ENCODE measurements around the gene PDE8A. TPM values are rescaled to one million over a fixed set of nuclear protein-coding genes. Genes with fewer than 3 reads are reported as not detected.
A peak's percentile ranks its signal among the peaks of the same experiment; 100 is the strongest.

The PDE8A gene
- total RNA-seq, 2 experiments from 2014 or later = 23.2 to 24.4 TPM

DNA sequence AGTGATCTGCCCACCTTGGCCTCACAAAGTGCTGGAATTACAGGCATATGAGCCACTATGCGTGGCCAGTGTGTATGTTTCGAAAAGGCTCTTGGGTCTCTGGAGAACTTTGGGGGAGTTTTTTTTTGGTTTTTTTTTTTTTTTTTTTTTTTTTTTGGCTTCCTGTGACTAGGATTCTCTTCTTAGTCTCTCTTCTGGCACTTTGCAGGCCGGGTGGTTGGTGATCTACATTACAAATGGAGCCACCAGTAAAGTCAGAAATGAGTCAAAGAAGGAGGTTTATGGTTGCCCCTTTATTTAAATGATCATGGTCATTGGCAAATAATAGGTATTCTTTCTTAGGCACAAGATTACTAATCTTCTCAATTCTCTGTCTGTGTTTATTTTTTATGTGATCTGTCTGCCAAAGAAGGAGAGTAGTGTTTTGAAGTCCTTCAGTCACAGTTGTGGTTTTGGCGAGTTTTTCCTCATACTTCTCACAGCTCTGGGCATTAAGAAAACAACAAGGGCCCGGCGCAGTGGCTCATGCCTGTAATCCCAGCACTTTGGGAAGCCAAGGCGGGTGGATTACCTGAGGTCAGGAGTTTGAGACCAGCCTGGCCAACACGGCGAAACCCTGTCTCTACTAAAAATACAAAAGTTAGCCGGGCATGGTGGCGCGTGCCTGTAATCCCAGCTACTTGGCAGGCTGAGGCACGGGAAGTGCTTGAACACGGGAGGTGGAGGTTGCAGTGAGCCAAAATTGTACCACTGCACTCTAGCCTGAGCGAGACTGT is 38.3 kb downstream of the PDE8A start:
- CTCF ChIA-PET = no interaction called here
- Mint-ChIP-seq H3K9me3 (no peaks in the 10 kb centered on the region), H3K36me3 (ENCODE audit: low read depth) (no peaks in the 10 kb centered on the region), H3K27ac (no peak overlapping the region), H3K4me3 (no peak overlapping the region), H3K4me1 (ENCODE audit: low read depth) (peaks cover 23% of the 10 kb centered on the region), H3K27me3 (no peaks in the 10 kb centered on the region)
- POLR2A ChIA-PET = no interaction called here
- intact Hi-C loops (cut with micrococcal nuclease) = no loop called here
- TF ChIP-seq, protein P1, sequence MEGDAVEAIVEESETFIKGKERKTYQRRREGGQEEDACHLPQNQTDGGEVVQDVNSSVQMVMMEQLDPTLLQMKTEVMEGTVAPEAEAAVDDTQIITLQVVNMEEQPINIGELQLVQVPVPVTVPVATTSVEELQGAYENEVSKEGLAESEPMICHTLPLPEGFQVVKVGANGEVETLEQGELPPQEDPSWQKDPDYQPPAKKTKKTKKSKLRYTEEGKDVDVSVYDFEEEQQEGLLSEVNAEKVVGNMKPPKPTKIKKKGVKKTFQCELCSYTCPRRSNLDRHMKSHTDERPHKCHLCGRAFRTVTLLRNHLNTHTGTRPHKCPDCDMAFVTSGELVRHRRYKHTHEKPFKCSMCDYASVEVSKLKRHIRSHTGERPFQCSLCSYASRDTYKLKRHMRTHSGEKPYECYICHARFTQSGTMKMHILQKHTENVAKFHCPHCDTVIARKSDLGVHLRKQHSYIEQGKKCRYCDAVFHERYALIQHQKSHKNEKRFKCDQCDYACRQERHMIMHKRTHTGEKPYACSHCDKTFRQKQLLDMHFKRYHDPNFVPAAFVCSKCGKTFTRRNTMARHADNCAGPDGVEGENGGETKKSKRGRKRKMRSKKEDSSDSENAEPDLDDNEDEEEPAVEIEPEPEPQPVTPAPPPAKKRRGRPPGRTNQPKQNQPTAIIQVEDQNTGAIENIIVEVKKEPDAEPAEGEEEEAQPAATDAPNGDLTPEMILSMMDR (IDR thresholded peaks at IDR 0.05) = no peak
- ATAC-seq = peak; percentile 27
- DNase-seq = peak; percentile 10

DNA sequence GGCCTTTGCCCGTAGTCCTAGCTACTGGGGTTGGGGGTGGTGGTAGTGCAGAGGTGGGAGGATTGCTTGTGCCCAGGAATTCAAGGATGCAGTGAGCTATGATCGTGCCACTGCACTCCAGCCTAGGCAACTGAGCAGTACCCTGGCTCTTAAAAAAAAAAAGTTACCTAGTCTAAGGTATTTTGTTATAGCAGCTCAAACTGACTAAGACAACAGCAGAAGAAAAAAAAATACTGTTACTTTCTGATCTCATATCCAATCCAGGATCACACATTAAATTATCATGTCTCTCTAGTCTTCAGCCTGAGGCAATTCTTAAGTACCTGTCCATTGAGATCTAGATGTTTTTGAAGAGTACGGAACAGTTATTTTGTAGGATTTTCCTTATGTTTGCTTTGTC is 39.8 kb downstream of the PDE8A start:
- ChIA-PET CTCF (interaction anchor here (1.2 kb wide), 1 partner anchor 17 kb away, joined by 4 read pairs; no protein-coding TSS in a partner anchor), POLR2A (no interaction called here)
- no peak for ATAC-seq
- no peak overlapping the region for H3K4me3 Mint-ChIP-seq
- TF ChIP-seq, protein P1 (IDR thresholded peaks at IDR 0.05) = no peak
- DNase-seq = no peak
- H3K9me3 Mint-ChIP-seq = no peaks in the 10 kb centered on the region
- H3K27ac Mint-ChIP-seq = no peak overlapping the region
- peaks cover 28% of the 10 kb centered on the region for H3K4me1 Mint-ChIP-seq (ENCODE audit: low read depth)
- no peaks in the 10 kb centered on the region for H3K36me3 Mint-ChIP-seq (ENCODE audit: low read depth)
- intact Hi-C loops (cut with micrococcal nuclease) = no loop called here
- H3K27me3 Mint-ChIP-seq = no peaks in the 10 kb centered on the region

GRCh38 chr15:85022860-85023403 is 41.3 kb downstream of the PDE8A start:
- ChIA-PET CTCF (no interaction called here), POLR2A (interaction anchor here (0.7 kb wide), 1 partner anchor 19 kb away, joined by 4 read pairs; no protein-coding TSS in a partner anchor)
- ATAC-seq = no peak

DNA sequence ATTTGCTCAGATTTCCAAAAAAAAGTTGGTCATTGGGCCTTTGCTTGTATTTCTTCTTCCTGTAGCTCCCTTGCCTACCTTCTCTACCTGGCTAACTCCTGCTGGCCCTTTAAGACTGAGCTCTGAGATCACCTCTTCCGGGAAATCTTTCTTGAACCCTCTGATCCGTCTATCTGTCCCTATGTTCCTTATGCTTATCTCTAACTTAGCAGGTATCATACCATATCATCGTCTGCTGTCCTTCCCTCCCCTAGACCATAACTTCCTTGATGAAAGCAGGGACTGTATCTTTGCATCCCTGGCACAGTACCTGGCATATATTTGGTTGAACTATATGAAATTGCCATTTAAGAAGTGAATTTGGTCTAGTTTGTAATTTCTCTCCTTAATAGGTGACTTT is 42.3 kb downstream of the PDE8A start:
- ATAC-seq = no peak
- CTCF ChIA-PET = interaction anchor here (1.0 kb wide), 1 partner anchor 21 kb away, joined by 4 read pairs; no protein-coding TSS in a partner anchor
- Mint-ChIP-seq H3K9me3 (no peaks in the 10 kb centered on the region), H3K4me1 (ENCODE audit: low read depth) (peaks cover 39% of the 10 kb centered on the region), H3K27ac (no peak overlapping the region), H3K36me3 (ENCODE audit: low read depth) (peaks cover 2% of the 10 kb centered on the region), H3K27me3 (no peaks in the 10 kb centered on the region), H3K4me3 (no peak overlapping the region)
- intact Hi-C loops (cut with micrococcal nuclease) = no loop called here
- TF ChIP-seq, protein P1 (IDR thresholded peaks at IDR 0.05) = no peak
- DNase-seq = no peak
- POLR2A ChIA-PET = interaction anchor here (0.6 kb wide), 1 partner anchor 21 kb away, joined by 4 read pairs; no protein-coding TSS in a partner anchor

More at GRCh38 chr15:85022860-85023403, 41.3 kb downstream of the PDE8A start:
- intact Hi-C loops (cut with micrococcal nuclease) = no loop called here
- Mint-ChIP-seq H3K4me3 (no peak overlapping the region), H3K27me3 (no peaks in the 10 kb centered on the region), H3K9me3 (no peaks in the 10 kb centered on the region), H3K36me3 (ENCODE audit: low read depth) (no peaks in the 10 kb centered on the region), H3K4me1 (ENCODE audit: low read depth) (peaks cover 36% of the 10 kb centered on the region), H3K27ac (no peak overlapping the region)
- no peak for DNase-seq
- TF ChIP-seq, protein P1 (IDR thresholded peaks at IDR 0.05) = no peak
